ENCODE measurements around the gene ELP4. TPM values are rescaled to one million over a fixed set of nuclear protein-coding genes. Genes with fewer than 3 reads are reported as not detected.

The ELP4 gene
- total and polyA plus RNA-seq, 8 donors = 15.5 to 26.0 (median 21.9) TPM

DNA sequence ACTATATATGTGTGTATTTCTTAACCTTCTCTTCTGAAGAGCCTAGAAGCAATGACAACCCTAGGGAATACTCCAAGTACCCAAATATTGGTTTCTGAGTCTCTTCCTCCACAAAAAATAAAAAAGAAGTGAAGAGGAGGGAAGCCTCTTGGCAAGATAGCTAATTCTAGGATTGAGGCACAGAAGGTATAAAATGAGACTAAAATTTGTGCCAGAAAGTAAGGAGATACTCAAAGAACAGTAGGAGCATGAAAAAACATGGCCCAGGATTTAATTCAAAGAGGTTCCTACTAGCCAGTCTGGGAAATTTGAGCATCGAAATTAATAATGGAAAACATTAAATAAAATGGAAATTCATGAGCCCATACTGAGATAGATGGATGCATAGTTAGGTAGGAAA, 189.5 kb downstream of the ELP4 start:
- TF ChIP-seq, protein P1, sequence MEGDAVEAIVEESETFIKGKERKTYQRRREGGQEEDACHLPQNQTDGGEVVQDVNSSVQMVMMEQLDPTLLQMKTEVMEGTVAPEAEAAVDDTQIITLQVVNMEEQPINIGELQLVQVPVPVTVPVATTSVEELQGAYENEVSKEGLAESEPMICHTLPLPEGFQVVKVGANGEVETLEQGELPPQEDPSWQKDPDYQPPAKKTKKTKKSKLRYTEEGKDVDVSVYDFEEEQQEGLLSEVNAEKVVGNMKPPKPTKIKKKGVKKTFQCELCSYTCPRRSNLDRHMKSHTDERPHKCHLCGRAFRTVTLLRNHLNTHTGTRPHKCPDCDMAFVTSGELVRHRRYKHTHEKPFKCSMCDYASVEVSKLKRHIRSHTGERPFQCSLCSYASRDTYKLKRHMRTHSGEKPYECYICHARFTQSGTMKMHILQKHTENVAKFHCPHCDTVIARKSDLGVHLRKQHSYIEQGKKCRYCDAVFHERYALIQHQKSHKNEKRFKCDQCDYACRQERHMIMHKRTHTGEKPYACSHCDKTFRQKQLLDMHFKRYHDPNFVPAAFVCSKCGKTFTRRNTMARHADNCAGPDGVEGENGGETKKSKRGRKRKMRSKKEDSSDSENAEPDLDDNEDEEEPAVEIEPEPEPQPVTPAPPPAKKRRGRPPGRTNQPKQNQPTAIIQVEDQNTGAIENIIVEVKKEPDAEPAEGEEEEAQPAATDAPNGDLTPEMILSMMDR (IDR thresholded peaks at IDR 0.05) = no peak
- Histone ChIP-seq H3K27ac (no peak overlapping the region), H3K4me3 (no peak overlapping the region), H3K36me3 (no peaks in the 10 kb centered on the region), H3K9me3 (peaks cover 0 to 3% of the 10 kb centered on the region in 2 donors), H3K4me1 (no peaks in the 10 kb centered on the region), H3K27me3 (no peaks in the 10 kb centered on the region)
- intact Hi-C loops (cut with DNase I) = no loop called here
- ATAC-seq (no peak), DNase-seq (no peak)

DNA sequence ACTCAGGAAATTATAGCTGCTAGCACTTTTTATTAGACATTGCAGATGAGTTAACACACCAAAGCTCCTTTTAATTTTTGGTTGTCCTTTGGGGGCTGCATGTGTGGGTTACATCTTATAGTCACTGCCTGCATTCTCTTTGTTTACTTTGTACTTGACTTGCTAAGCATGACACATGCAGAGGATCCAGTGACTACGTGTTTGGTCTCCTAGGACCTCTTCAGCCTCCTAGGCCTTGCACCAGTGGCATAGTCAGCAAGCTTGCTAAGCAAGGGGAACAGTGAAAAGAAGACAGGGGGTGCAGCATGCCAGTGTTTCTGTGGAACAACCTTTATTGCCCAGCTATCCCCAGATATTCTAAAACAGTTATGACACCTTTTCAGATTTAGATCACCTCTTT, 193.4 kb downstream of the ELP4 start:
- Histone ChIP-seq H3K36me3 (no peaks in the 10 kb centered on the region), H3K27me3 (no peaks in the 10 kb centered on the region), H3K4me1 (no peaks in the 10 kb centered on the region), H3K9me3 (no peaks in the 10 kb centered on the region), H3K4me3 (no peak overlapping the region), H3K27ac (no peak overlapping the region)
- DNase-seq (no peak), ATAC-seq (no peak)
- intact Hi-C loops (cut with DNase I) = no loop called here
- TF ChIP-seq, protein P1 (IDR thresholded peaks at IDR 0.05) = no peak

DNA sequence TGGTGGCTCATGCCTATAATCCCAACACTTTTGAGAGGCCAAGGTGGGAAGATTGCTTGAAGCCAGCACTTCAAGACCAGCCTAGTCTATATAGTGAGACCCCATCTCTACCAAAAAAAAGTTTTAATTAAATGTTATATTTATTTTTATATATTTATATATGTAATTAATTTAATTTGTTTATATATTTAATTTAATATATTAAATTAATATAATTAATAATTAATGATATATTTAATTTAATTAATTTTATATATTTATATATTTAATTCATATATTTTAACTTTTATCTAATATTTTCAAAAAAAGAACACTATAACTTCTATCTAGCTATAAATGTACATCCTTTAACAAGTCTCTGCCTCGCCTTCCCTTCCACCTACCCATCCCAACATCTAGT, 196.8 kb downstream of the ELP4 start:
- H3K4me3 ChIP-seq = no peak overlapping the region
- H3K27ac ChIP-seq = no peak overlapping the region
- TF ChIP-seq, protein P1 (IDR thresholded peaks at IDR 0.05) = no peak
- H3K27me3 ChIP-seq = no peaks in the 10 kb centered on the region
- intact Hi-C loops (cut with DNase I) = no loop called here
- no peaks in the 10 kb centered on the region for H3K36me3 ChIP-seq
- no peaks in the 10 kb centered on the region for H3K4me1 ChIP-seq
- DNase-seq (no peak), ATAC-seq (no peak)
- no peaks in the 10 kb centered on the region for H3K9me3 ChIP-seq

- H3K27ac ChIP-seq = no peak overlapping the region
- ATAC-seq = peak; percentile 23
These were observed 201.6 kb downstream of the ELP4 start for GRCh38 chr11:31711137-31711536.

GRCh38 chr11:31712851-31713250, 203.3 kb downstream of the ELP4 start:
- DNase-seq = no peak
- intact Hi-C loops (cut with DNase I) = no loop called here

More at GRCh38 chr11:31711137-31711536, 201.6 kb downstream of the ELP4 start:
- DNase-seq = no peak
- Histone ChIP-seq H3K36me3 (no peaks in the 10 kb centered on the region), H3K27me3 (no peaks in the 10 kb centered on the region), H3K9me3 (no peaks in the 10 kb centered on the region), H3K4me1 (no peaks in the 10 kb centered on the region), H3K4me3 (no peak overlapping the region)
- TF ChIP-seq, protein P1 (IDR thresholded peaks at IDR 0.05) = no peak
- intact Hi-C loops (cut with DNase I) = no loop called here

More at GRCh38 chr11:31712851-31713250, 203.3 kb downstream of the ELP4 start:
- Histone ChIP-seq H3K4me1 (no peaks in the 10 kb centered on the region), H3K27ac (no peak overlapping the region), H3K9me3 (no peaks in the 10 kb centered on the region), H3K4me3 (no peak overlapping the region), H3K27me3 (no peaks in the 10 kb centered on the region), H3K36me3 (no peaks in the 10 kb centered on the region)
- no peak for ATAC-seq
- TF ChIP-seq, protein P1 (IDR thresholded peaks at IDR 0.05) = no peak
